Right lobe of liver (tissue), 4 donors: ENCODE measurements around the gene UBE2E1.

Experiments used
- POLR2A ChIP-seq: fragments of 450-650 bp; IDR thresholded peaks from one replicate; pipeline ENCODE4 v1.6.1; 2017; ENCODE audit warnings: antibody characterized with exemption, mild to moderate bottlenecking
- TF ChIP-seq, protein P1 (sequence below), 4 donors: fragments of 200-600 bp in 3 of 4; fragments of 450-650 bp in 1 of 4; IDR thresholded peaks; one replicate each; pipeline versions ENCODE4 v1.5.1 to v1.8.0; 2016 to 2022; ENCODE audit warnings: antibody characterized with exemption in 4 of 4, mild to moderate bottlenecking in 2 of 4
- donor health status: DM: no; HTN: no; CAD: no.
- donor health status: DM: no; HTN: no; CAD: no.
- donor health status: DM: no; HTN: yes; CAD: no.

DNA sequence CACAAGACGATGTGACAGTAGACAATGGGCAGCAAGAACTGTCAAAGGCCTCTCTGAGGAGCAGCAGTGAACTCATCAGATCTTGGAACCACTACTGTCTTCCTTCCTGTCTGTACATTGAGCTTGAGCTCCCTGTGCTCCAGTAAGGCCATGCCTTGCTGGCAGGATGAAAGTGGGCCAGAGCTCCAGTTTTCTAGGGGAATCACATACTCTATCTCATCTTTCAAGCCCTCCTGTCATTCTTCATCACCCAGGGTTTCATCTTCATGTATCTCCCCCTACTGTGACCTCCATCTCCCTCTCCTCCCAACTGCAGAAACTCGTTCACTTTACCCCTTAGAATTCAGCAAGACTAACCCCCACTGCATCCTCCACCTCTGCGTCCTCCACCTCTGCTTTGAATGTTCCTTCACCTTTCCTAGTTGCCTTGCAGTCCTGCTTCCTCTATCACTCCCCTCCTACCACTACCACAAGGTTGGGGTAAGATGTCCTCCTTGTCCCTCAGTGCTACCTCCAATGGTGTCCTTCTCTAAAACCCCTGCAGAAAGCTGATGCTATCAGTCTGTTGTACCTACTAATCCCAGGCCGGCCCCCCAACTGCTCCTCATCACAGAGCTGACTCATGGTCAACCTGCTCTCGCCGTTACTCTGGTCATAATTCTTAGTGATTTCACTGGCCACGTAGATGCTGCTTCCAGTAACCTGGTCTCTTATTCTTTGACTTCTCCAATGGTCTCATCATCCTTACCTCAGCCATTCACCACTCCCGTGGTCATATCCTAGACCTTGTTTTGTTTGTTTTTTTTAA is 88.7 kb downstream of the UBE2E1 start:
- TF ChIP-seq, protein P1, sequence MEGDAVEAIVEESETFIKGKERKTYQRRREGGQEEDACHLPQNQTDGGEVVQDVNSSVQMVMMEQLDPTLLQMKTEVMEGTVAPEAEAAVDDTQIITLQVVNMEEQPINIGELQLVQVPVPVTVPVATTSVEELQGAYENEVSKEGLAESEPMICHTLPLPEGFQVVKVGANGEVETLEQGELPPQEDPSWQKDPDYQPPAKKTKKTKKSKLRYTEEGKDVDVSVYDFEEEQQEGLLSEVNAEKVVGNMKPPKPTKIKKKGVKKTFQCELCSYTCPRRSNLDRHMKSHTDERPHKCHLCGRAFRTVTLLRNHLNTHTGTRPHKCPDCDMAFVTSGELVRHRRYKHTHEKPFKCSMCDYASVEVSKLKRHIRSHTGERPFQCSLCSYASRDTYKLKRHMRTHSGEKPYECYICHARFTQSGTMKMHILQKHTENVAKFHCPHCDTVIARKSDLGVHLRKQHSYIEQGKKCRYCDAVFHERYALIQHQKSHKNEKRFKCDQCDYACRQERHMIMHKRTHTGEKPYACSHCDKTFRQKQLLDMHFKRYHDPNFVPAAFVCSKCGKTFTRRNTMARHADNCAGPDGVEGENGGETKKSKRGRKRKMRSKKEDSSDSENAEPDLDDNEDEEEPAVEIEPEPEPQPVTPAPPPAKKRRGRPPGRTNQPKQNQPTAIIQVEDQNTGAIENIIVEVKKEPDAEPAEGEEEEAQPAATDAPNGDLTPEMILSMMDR (IDR thresholded peaks at IDR 0.05): no peak
- no peak for TF ChIP-seq POLR2A
